Psoas muscle (tissue), 8 donors: Measurements from ENCODE around the gene PPDPF. TPM values are rescaled to one million over a fixed set of nuclear protein-coding genes. Genes with fewer than 3 reads are reported as not detected.
"Not testable (repeated sequence)": the region's sequence is repeated elsewhere in the genome, so short reads cannot be mapped to it uniquely, and the experiment has no call there.

Experiments
- ATAC-seq, 4 donors: fragments of 200-7000 bp; cut with Tn5 transposase; one replicate each; pipeline ENCODE4 v1.9.1; 2020; ENCODE audit warnings: moderate library complexity in 3 of 4, mild to moderate bottlenecking in 2 of 4
- DNase-seq, 2 donors: peaks; one replicate each; pipeline ENCODE4 v3.0.0-alpha.2; 2020
- H3K27ac ChIP-seq: fragments of 200-600 bp; one replicate; pipeline ENCODE4 v1.8.0; 2022
- H3K27me3 ChIP-seq, 3 donors: fragments of 200-600 bp in 1 of 3; one replicate each; pipeline versions ENCODE4 v1.6.1 to v1.8.0; 2013 to 2022; ENCODE audit warnings: low read length in 2 of 3, mild to moderate bottlenecking in 2 of 3, moderate library complexity in 1 of 3; ENCODE audit not compliant: insufficient read depth in 3 of 3
- H3K36me3 ChIP-seq, 2 donors: fragments of 200-600 bp in 1 of 2; one replicate each; pipeline versions ENCODE4 v1.6.1 to v1.8.0; 2013 to 2022; ENCODE audit warnings: low read depth in 1 of 2, mild to moderate bottlenecking in 1 of 2, moderate library complexity in 1 of 2; ENCODE audit not compliant: insufficient read depth in 1 of 2
- H3K4me1 ChIP-seq: fragments of 200-600 bp; one replicate; pipeline ENCODE4 v1.8.0; 2022
- H3K4me3 ChIP-seq: fragments of 200-600 bp; one replicate; pipeline ENCODE4 v1.8.0; 2022; ENCODE audit warnings: mild to moderate bottlenecking
- H3K9me3 ChIP-seq: fragments of 200-600 bp; one replicate; pipeline ENCODE4 v1.8.0; 2022
- WGBS, 3 donors: extraction: QIAGEN DNeasy Blood & Tissue Kit; methylation state at CpG; one replicate each; pipeline versions ENCODE4 v1.1.6 to v1.1.7; 2013; 5-methylcytosine and 5-hydroxymethylcytosine counted together
- intact Hi-C, 2 donors: fragments of 100-400 bp; cut with DNase I; formaldehyde crosslinking; loops; one replicate each; pipeline versions ENCODE4 v1.11.0 to v1.14.2; 2022
- polyA plus RNA-seq, 3 donors: library from polyadenylated mRNA; stranded (reverse); fragments of 200-250 nt; gene quantifications; one replicate each; pipeline ENCODE4 v1.2.3, GENCODE V29; 2013
- total RNA-seq, 4 donors: library from RNA; stranded (reverse); fragmentation: NEBNext Ultra II Directional in 2 of 4; extraction: Animal tissue kit (Norgen Biotek cat#: 25700) in 2 of 4; gene quantifications; one replicate each; pipeline versions ENCODE4 v1.2.1 to v1.2.4, GENCODE V29; 2021 to 2023
- TF ChIP-seq, protein P1 (sequence below): fragments of 200-600 bp; IDR thresholded peaks from one replicate; pipeline ENCODE4 v1.8.0; 2022; ENCODE audit warnings: antibody characterized with exemption
- donor health status: healthy with polysubstance abuse.
- donor health status: DM: no; HTN: no; CAD: no; lungs with moderate emphysema.
- donor health status: Bipolar disorder and iron deficiency.
- donor health status: healthy.
- donor health status: DM: yes; HTN: yes; CAD: no.
- donor health status: DM: no; HTN: no; CAD: no.
- donor health status: DM: no; HTN: no; CAD: no.
- donor health status: DM: yes; HTN: yes; CAD: no.

The PPDPF gene
- total and polyA plus RNA-seq, 7 donors: 130 to 198 (median 153) TPM

DNA sequence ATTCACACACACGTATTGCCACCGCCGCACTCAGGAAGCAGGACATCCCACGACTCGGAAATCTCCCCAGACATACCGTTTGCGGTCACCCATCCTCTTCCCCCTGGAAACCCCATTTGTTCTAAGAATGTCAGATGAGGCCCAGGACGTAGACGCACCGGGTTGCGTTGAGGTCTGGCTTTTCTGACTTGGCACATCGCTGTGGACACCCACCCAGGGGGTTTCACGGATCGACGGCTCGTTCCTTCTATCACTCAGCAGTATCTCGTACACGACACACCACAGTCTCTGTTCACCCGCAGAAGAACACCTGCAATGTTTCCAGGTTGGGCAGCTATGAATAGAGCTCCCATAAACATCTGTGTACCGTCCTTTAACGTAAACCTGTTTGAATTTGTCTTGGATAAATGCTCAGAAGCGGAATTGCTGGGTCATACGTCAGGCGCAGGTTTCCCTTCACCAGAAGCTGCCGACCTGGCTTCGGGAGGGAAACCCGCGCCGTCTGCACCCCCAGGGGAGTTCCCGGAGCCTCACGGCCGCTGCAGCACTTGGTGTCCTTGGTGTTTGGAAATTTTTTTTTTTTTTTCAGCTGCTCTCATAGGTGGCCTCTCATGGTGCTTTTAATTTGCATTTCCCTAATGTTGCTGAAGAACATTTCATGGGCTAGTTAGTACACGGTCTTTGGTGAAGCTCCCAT is 12.3 kb upstream of the PPDPF start:
- Histone ChIP-seq H3K4me3 (no peak overlapping the region), H3K4me1 (peaks cover 13% of the 10 kb centered on the region), H3K27me3 (no peaks in the 10 kb centered on the region), H3K9me3 (peaks cover 12% of the 10 kb centered on the region), H3K36me3 (no peaks in the 10 kb centered on the region), H3K27ac (peak overlapping the region; percentile 81)
- 85 to 89% (median 87%) methylated on average over 33 of the region's 33 CpGs for WGBS, 3 donors
- peak in 1 of 2 donors; percentile 15 for DNase-seq
- intact Hi-C loops: no loop called here
- TF ChIP-seq, protein P1, sequence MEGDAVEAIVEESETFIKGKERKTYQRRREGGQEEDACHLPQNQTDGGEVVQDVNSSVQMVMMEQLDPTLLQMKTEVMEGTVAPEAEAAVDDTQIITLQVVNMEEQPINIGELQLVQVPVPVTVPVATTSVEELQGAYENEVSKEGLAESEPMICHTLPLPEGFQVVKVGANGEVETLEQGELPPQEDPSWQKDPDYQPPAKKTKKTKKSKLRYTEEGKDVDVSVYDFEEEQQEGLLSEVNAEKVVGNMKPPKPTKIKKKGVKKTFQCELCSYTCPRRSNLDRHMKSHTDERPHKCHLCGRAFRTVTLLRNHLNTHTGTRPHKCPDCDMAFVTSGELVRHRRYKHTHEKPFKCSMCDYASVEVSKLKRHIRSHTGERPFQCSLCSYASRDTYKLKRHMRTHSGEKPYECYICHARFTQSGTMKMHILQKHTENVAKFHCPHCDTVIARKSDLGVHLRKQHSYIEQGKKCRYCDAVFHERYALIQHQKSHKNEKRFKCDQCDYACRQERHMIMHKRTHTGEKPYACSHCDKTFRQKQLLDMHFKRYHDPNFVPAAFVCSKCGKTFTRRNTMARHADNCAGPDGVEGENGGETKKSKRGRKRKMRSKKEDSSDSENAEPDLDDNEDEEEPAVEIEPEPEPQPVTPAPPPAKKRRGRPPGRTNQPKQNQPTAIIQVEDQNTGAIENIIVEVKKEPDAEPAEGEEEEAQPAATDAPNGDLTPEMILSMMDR: no peak
- ATAC-seq: peak in 1 of 4 donors; percentile 11

DNA sequence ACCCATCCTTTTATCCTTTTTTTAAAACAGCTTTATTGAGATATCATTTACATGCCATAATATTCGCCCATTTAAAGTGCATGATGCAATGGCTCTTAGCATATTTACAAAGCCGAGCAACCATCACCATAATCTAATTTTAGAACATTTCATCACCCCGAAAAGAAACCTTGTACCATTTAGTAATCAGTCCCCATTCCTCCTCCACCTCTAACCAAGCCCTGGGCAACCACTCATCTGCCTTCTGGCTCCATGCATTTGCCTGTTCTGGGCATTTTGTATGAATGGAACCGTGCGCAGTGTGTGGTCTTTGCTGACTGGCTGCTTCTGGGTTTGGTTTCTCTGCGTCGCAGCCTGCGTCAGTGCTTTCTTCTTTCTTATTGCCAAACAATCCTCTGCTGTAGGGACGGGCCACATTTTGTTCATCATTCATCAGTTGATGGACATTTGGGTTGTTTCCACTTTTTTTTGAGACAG is 11.4 kb upstream of the PPDPF start:
- peak; percentile 92 to 95 (median 94) for ATAC-seq
- Histone ChIP-seq H3K27ac (peak overlapping the region; percentile 81), H3K4me1 (peaks cover 13% of the 10 kb centered on the region), H3K4me3 (no peak overlapping the region), H3K27me3 (no peaks in the 10 kb centered on the region), H3K9me3 (peaks cover 12% of the 10 kb centered on the region), H3K36me3 (no peaks in the 10 kb centered on the region)
- TF ChIP-seq, protein P1: no peak
- peak in 1 of 2 donors; percentile 57 for DNase-seq
- WGBS, 3 donors: 34 to 66% (median 35%) methylated on average over 9 of the region's 9 CpGs
- intact Hi-C loops: no loop called here

DNA sequence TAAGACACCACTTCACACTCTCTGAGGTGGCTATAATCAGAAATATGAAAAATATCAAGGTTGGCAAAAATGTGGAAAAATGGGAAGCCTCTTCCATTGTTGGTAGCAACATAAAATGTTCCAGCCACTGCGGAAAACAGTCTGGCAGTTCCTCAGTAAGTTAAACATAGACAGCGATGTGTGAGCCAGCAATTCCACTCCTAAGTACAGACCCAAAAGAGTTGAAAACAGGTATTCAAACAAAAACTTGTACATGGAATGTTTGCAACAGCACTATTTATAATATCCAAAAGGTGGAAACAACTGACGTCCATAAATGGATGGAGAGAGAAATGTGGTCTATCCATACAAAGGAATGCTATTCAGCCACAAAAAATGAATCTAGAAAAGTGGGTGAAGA is 7.4 kb upstream of the PPDPF start:
- Histone ChIP-seq H3K4me3 (no peak overlapping the region), H3K4me1 (peaks cover 13% of the 10 kb centered on the region), H3K27ac (no peak overlapping the region), H3K36me3 (peaks cover 0 to 14% of the 10 kb centered on the region in 2 donors), H3K9me3 (no peaks in the 10 kb centered on the region), H3K27me3 (no peaks in the 10 kb centered on the region)
- TF ChIP-seq, protein P1: no peak
- intact Hi-C loops: no loop called here
- ATAC-seq (no peak), DNase-seq (no peak)
- WGBS, 3 donors: 84 to 88% (median 88%) methylated on average over 3 of the region's 3 CpGs

DNA sequence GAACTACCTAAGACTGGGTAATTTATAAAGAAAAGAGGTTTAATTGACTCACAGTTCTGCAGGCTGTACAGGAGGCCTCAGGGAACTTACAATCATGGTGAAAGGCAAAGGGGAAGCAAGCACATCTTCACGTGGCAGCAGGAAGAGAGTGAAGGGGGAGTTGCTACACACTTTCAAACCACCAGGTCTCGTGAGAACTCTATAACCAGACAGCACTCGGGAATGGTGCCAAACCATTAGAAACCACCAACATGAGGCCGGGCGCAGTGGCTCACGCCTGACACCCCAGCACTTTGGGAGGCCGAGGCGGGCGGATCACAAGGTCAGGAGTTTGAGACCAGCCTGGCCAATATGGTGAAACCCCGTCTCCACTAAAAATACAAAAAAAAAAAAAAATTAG is 6.0 kb upstream of the PPDPF start:
- H3K4me1 ChIP-seq: peaks cover 12% of the 10 kb centered on the region
- H3K4me3 ChIP-seq, ATAC-seq, intact Hi-C loops, H3K27ac ChIP-seq, H3K27me3 ChIP-seq, H3K9me3 ChIP-seq: not testable (repeated sequence)
- peak in 1 of 2 donors; percentile 26 for DNase-seq
- H3K36me3 ChIP-seq: peaks cover 0 to 14% of the 10 kb centered on the region in 2 donors
- 73 to 79% (median 75%) methylated on average over 9 to 10 of the region's 10 CpGs for WGBS, 3 donors

DNA sequence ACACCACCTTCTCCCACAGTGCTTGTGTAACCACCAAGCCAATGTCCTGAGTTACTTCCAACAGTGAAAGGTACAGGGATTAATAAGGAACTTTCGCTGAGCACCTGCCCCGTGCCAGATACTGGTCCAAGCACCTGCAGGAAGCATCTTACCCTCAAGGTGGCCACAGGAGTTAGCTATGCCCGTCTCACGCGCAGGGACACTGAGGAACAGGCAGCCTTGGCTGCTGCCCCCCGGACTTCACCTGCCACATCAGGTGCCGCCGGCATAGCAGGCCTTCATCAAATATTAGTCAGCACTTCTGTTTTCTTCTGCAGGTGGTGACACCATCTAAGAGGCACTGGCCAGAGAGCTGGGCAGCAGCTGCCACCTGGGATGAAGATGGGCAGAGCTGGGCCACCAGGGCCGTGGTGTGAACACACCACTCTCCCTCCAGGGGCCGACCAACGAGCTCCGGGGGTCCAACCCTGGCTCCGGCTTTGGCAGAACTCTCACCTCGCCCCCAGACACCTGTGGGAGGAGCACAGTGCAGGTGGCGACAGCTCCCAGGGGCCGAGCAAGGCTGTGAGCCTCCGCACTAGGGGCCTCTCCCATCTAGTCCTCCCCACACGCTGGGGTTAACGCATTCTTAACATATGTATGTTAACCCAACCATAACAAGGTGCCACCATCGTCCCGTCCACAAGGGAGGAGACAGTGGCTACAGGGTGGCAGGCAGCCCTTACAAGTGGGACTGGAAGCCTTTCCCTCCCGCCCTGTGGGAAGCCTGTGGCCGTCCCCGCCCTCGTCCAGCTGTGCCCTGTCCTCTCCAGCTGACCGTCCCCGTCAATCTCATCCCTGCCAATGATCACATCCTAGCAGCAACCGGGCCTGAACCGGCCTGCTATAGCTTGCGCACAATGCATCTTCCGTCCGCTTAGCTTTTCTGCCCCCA is 2.9 kb upstream of the PPDPF start:
- peaks cover 0 to 19% of the 10 kb centered on the region in 2 donors for H3K36me3 ChIP-seq
- DNase-seq (peak in 1 of 2 donors; percentile 40), ATAC-seq (no peak)
- H3K4me3 ChIP-seq: no peak overlapping the region
- H3K4me1 ChIP-seq: peaks cover 18% of the 10 kb centered on the region
- WGBS, 3 donors: 82 to 86% (median 85%) methylated on average over 30 to 32 of the region's 32 CpGs
- H3K27ac ChIP-seq: no peak overlapping the region
- H3K9me3 ChIP-seq: no peaks in the 10 kb centered on the region
- intact Hi-C loops: no loop called here
- H3K27me3 ChIP-seq: no peaks in the 10 kb centered on the region
- TF ChIP-seq, protein P1: no peak
